Testis (tissue), 2 donors: Measurements from ENCODE around the gene KANK3.

ENCODE experiments used
- CTCF ChIP-seq, 3 experiments: fragments of 450-650 bp in 2 of 3; fragments of 200-600 bp in 1 of 3; sonication (generic) in 1 of 3; IDR thresholded peaks; one replicate each; pipeline ENCODE4 v1.5.1; 2016 to 2019; ENCODE audit warnings: antibody characterized with exemption in 3 of 3, mild to moderate bottlenecking in 2 of 3, moderate library complexity in 1 of 3
- POLR2A ChIP-seq: fragments of 450-650 bp; IDR thresholded peaks from one replicate; pipeline ENCODE4 v1.6.1; 2017; ENCODE audit warnings: antibody characterized with exemption, mild to moderate bottlenecking, moderate library complexity

- TF ChIP-seq POLR2A: no peak
- no peak for TF ChIP-seq CTCF (IDR thresholded peaks at IDR 0.05)
Observed at GRCh38 chr19:8355631-8356402, 12.8 kb upstream of the KANK3 start.
